ENCODE data around the gene VAV2.

The VAV2 gene

DNA sequence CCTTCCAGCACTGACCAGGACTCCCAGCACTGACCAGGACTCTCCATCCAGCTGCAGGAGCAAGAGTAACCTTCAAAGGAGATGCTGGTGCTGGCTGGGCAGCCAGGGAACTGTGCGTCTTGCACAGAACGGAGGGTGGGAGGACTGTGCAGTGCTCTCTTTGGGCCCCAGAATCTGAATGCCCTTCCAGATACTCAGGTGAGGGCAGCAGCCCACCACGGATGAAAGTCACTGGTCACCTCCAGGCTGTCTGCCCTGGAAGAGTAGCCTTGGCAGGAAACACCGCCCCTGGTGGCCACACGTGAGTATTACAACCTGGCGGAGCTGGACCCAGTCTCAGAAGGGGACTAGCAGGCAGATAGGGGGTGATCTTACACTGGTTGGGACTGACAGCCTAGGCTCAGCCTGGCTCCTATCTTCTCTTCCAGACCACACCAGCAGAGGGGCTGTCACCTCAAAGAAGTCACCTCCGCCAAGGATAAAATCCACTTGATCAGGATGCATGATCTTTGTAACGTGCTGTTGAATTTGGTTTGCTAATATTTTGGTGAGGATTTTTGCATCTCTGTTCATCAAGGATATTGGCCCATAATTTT is 249.2 kb downstream of the VAV2 start:
- peak; percentile 84 for DNase-seq (ENCODE audit: low read depth, low spot score)

DNA sequence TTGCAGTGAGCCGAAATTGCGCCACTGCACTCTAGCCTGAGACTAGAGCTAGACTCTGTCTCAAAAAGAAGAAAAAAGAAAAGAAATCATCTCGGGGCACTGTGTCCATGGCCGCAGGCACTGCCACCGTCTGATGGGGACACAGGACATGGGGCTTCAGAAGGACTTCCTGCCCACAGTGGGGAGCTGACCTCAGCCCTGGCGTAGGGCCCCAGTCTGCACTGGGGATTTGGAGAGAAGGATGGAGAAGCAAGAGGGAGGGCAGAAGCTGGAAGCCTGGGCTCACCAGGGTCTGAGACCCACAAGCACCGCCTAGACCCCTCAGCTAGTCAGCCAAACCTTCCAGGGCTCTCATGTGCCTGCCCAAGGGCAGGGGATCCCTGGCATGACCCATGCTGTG is 249.9 kb downstream of the VAV2 start:
- DNase-seq (ENCODE audit: low read depth, low spot score): no peak

DNA sequence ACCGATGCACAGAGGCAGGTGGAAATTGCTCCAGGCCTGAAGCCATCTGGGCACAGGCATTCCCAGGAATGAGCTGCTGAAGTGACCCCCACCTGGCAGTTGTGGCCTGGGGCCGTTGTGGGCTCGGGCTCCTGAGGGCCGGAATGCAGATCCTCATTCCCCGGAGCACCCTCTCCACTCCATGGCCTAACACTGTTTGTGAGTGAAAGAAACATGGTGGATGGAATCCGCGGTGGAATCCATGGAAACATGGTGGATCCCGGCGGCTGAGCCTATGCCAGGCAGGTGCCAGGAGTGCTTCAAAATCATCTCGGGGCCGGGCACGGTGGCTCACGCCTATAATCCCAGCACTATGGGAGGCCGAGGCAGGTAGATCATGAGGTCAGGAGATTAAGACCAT is 250.4 kb downstream of the VAV2 start:
- no peak for DNase-seq (ENCODE audit: low read depth, low spot score)

DNA sequence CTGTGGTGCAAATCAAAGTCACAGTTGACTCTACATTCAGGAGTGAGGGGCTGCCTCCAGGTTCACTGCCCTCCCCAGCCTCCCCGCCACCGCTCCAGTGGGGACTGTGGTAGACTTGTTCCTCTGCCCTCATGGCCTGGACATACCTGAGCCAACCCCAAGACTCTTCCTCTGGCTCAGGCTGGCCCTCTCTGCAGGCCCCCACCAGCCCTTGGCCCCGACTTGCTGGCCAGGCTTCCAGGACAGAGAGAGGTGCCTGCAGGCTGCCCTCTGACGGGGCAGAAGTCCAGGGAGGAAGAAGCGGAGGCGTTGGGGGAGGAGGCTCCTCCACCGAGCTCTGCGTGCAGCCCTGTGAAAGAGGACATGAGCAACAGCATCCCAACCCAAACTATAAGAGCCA is 251.2 kb downstream of the VAV2 start:
- no peak for DNase-seq (ENCODE audit: low read depth, low spot score)

DNA sequence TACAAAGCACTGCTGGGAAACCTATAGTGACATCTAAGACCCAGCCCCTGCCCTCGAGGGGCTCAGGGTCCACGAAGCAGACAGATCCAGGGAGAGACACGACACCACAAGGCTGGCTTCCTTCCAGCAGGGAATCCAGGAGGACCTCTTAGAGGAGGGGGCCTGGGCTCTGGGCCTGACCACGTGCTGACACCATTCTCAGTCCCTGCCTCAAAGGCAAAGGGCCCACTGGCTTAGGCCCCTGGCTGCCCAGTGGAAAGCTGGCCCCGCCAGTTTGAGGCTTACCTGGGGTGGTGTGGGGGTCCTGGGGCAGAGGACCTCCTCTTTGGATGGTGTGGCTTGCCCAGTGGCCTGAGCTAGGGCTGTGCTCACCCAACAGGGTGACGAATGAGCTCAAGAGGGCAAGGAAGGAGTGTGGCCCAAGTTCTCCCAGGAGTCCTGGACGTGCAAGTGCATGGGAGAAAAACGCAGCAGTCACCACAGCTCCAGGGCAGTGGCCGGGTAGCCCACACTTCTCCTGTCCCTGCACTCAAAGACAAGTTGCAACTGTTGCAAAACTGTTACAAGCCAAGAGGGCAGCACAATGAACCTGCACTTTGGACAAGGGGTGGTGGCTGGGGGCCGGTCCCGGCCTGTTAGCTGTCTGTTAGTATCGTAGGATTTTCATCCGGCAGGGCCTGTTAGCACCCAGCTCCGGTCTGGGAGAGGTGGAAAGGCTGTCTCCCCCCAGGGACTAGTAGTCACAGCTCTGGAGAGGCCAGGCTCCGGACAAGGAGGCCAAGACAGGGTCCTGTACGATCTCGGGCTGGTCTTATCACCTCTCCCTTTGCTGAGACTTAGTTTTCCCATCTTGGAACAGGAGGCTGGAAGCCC is 252.5 kb downstream of the VAV2 start:
- DNase-seq (ENCODE audit: low read depth, low spot score): no peak

DNA sequence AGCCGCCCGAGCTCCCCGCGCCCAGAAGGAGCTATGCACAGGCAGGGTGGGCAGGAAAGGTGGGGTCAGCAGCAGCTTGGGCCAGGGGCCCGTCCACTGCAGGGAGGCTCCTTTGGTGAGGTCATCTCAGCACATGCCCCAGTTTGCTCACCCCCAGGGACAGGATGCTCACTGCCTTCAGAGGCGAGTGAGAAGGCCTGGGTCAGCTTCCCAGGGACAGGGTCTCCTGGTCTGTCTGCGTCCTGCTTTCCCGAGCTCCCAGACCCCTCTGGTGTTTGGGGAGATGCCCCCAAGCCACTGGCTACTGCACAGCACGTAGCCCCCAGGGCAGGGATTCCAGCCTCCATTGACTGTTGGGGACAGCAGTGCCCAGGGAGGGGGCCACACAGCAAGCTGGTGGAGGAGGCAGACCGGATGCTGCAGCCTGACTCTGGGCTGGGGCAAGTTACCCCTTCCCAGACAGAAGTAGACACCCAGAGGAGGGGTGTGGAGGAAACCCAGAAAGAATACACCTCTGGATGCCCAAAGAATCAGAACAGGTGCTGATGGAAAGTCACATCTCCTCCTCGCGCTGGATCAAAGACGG is 253.4 kb downstream of the VAV2 start:
- DNase-seq (ENCODE audit: low read depth, low spot score): no peak

DNA sequence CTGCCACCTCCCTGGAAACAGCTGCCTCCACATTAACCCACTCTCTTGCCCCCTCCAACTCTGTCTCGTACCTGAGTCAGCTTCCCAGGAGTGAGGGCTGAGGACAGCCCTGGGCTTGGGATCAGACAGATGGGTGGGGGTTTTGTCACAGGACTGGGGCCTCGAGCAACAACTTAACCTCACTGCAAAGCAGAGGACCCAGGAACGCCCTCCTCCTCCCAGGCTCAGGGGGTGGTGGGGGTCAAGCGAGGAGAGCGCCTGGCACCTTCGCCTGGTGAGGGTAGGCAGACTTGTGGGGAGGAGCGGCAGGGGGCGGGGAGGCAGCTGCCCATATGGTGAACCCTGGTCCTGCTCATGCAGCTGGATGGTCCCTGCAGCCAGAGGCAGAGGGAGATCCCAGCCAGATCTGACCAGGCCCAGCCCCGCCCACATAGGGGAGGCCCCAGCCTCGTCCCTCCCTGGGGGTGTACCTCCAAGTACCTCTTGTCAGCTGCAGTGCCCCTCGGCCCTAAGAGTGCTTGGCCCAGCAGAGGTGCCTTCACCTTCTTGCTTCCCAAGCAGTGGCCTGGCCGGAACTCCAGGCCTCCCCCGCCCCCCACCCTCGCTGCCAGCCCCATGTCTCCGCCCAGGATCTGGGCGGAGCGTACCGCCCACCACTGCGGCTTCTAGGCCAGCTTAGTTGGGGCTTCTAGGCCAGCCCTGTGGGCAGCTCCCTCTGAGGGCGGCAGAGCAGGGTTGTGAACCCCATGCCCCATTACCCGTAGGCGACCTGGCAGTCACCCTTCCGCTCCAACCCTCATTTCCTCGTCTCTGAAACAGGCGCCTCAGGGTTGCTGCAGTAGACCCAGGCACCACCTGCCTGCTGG is 254.1 kb downstream of the VAV2 start, which contains the start of gene SARDH:
Gene SARDH (minus strand): TSS at position 579 of the 866 bp plus-strand sequence. CDS start 4,179 bp downstream, outside the sequence.
- peak; percentile 55 for DNase-seq (ENCODE audit: low read depth, low spot score)

DNA sequence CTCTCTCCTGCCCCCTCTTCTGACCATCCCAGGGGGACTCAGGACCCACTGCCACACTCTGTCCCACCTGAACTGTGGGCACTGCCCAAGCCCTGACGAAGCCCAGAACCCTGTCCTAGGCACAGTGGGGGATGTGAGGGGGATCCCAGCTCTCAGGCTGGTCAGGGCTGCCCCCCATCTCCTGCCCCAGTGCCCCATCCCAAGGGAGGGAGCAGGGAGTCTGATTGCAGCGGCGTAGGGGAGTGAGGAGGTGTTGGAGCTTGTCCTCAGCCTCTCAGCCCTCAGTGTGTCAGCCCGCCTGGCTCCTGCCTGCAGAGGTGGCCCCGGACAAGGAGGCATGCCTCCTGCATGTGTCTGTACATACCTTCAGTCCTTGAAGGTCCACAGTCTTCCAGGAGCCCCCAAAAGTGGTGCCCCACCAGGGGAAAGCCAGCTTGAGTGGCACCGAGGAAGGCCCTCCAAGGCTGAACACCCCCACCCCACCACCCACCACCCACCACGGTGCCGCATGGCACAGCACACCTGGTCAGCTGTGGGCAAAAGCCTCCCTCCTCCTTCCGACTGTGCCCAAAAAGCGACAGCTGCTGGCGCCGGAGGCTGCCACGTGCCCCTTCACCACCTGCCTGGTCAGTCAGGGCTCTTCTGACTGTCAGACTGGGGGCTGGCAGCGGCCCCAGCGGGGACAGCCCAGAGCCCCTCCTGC is 254.9 kb downstream of the VAV2 start:
- no peak for DNase-seq (ENCODE audit: low read depth, low spot score)

DNA sequence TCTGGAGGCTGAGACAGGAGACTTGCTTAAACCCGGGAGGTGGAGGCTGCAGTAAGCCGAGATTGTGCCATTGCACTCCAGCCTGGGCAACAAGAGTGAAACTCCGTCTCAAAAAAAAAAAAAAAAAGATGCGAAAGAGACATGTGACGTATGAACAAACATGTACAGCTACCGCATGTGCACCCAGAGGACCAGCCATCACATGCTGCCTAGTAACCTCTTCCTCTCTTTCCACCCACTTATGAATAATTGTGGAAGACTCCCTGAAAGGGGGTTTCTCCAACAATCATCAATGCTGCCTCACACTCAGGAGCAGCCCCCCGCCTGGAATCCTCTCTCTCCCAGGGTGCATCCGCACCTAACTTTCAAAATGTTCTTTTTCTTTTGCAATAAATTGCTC is 256.2 kb downstream of the VAV2 start:
- no peak for DNase-seq (ENCODE audit: low read depth, low spot score)

DNA sequence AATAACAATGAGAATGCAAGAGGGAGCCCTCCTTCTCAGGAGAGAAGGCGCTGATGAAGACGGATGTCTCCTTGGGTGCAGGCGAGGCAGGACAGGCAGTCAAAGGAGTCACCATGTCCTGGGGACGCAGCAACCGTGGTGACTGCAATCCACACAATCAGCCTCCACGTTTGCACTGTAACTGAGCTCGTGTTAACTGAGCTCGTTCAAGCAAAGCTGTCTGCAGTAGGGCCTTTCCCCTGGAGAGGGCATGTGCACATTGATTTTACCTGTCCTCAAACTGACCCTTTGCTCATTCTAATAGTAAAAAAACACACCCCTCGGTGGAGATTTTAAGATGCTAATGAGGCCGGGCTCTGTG is 256.7 kb downstream of the VAV2 start:
- no peak for DNase-seq (ENCODE audit: low read depth, low spot score)

DNA sequence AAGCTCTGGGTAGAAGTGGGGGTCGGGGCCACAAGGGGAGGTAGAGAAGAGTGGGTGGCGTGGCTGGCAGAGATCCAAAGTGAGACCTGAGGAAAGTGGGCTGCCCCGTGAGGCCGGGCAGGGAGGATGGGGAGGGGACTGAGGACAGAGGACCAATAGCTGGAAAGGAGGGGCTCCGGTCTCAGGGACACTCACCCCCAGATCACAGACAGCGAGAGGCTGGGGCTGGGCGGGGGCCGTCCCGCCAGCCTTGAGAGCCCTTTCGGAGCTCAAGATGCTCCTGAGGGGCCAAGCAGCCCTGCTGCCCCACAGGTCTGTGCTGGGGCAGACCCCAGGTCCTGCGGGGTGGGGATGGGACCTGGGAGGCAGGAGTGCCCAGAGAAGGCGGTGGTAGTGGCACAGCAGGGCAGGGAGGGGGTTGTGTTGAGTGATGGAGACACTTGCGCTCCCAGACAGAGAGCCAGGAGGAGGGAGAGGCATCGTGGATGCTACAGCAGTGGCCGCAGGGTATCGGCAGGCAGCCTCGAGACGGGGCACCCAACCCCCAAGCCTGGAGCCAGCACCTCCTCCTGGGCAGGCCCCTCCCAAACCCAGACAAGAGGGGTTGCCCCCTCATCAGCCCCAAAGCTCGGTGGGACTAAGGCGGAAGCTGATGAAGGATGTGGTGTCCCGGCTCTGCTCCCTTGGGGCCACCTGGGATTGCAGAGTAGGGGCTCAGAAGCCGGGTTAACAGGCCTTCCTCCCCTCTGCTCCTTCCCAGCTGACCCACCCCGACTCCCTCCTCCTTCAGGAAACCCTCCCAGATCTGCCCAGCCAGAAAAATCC is 257.3 kb downstream of the VAV2 start:
- DNase-seq (ENCODE audit: low read depth, low spot score): no peak

DNA sequence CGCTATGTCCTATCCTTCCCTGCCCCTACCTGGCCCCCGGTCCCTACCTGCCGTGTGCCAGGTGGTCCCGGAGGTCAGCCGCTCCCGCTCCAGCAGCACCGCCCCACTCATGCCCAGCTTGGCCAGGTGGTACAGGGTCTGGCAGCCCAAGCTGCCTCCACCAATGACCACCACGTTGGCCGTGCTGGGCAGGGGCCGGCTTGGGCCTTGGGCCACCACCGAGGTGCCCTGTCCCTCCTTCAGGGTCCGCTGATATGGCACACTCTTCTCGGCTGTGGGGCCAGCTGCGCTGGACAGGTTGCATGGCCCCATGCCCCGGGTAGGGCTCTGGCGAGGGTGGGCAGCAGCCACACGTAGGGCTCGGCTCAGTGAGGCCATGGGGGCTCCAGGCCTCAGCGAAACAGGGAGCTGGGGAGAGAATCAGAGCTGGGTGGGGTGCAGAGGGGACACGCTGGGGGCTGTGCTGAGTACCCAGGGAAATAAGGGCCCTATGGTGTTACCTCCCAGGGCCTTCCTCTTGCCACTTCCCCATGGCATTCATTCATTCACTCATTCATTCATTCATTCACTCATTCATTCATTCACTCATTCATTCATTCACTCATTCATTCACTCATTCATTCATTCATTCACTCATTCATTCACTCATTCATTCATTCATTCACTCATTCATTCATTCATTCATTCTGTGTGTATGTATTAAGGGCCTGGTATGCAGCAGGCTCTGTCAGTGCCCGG is 258.2 kb downstream of the VAV2 start:
- DNase-seq (ENCODE audit: low read depth, low spot score): no peak

DNA sequence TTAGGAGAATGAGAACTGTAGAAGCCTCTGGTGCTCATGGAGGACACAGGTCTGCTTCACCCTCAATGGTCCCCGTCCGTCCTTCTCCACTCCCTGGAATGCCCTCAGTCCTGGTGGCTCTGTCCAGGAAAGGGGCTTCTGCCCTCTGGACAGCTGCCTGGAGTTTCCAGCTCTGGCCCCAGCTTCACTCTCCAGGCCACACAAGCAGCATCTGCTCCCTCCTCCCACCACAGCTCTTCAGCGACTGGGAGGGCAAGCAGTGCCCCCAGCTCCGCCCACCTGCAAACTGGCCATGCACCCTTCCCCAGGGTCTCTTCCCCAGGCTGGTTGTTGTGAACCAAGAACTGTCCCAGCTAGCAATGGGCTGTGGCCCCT is 258.7 kb downstream of the VAV2 start:
- no peak for DNase-seq (ENCODE audit: low read depth, low spot score)

DNA sequence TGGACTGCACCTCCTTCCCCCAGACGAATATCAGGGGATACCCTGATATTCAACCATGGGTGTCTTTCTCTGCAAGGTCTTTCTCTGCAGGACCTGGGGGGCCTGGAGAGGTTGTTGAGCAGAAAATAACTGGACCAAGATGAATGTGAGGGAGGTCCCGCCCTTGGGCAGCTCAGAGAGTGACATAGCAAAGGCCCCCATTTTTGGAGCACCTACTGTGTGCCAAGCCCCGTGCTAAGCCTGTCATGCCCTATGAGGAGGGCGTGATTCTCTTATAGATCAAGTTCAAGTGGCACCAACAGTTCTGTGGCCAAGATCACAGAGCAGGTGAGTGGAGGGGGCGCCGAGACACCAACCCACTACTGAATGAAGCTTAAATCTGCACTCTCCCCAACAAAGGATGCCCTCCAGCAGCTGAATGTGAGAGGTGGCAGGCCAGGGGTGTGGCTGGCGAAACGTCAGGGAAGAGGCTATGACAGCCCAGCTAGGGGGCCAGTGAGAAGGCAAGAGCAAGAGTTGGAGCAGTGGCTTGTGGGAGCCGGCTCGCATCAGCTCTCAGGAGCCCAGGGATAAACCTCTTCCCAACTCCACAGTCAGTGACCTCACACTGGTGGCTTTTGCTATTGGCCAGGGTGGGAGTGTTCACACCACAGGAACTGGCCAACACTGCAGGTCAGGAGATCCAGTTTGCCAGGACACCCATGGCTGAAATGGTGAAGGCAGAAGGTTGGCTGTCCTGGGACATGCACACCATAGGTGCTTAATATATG is 259.3 kb downstream of the VAV2 start:
- no peak for DNase-seq (ENCODE audit: low read depth, low spot score)

DNA sequence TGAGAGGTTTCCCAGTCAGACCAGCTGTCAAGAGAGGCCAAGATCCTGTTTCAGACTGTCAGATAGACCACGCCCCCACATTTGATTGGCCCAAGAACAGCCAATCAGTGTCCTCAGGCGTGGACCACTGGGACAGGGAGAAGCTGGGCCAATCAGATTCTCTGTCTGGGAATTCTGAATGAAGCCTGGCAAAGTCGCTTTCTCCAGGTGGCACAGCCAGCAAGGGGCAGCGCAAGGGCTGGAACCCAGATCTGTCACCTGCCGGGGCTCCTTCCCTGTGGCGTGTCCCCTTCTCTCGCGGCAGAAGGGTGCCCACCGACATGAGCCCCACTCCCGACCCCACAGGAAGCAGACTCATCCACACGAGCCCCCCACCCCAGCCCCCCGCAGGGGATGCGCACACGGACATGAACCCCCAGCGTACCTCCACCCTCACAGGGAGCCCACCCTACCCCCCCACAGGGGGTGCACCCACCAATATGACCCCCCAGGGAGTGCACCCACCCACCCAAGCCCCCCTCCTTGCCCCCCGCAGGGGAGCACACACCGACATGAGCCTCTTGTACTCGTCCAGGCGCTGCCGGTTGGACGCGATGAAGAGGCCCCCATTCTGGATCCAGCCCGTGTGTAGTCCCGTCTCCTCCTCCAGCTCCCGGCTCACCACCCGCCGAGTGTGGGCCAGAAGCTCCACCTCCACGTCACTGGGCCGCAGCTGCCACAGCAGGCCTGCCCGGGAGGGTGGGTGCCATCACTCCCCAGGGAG is 260.1 kb downstream of the VAV2 start:
- peak; percentile 60 for DNase-seq (ENCODE audit: low read depth, low spot score)

DNA sequence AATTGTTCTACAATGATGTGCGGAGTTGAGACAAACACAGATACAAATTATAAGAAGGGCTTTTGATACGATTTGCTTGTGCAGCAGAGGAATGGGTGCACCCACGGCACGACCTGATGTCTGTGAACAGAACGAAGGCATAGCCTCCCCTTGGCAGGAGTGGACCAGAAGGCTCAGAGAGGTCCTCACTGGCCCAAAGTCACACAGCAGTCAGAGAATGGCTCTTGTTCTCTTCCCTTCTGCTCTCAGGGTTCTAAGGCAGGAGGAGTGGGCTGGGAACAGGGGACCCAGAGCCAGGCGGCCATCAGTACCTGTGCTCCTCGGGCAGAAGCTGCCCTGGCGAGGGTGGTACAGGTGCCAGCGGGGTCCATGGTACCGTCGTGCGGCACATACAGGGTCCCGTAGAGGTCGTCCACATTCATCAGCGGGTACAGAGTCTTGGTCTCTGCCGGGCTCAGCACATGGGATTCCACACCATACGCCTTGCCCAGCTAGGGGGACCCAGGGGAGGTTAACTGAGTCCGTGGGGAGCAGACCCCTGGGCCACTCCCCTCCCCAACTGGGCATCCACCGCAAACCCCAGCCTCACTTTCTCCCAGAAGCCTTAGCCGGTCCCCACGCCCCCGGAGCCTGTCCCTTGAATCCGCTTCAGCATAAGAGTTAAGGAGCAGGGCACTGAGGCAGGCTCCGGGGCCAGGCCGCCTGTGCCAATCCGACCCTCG is 261.0 kb downstream of the VAV2 start:
- no peak for DNase-seq (ENCODE audit: low read depth, low spot score)

DNA sequence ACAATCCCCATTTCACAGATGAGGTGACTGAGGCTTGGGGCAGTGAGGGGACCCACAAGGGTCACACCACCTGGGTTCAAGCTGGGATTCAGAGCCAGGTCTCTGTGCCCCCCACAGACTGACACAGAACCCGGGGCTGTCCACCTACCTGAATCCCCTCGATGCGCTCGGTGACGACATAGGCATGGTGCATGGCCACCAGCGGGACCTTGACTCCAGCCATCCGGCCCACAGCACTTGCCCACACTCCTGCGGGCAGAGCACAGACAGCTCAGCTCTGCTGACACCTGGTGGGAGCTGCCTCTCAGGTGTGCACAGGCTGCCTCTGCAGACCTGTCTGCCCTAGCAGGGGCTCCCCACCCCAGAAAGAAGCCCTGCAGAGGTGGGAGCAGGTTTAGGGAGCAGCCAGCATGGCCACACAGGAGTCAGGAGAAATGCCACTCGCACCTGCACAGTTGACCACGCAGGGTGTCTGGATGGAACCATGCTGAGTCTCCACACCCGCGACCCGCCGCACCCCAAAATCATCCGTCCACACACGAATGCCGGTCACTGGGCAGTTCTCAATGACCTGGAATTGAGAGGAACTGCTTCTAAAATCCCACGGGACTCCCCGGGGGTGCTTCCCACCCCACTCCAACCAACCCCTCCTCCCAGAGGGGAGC is 262.4 kb downstream of the VAV2 start:
- no peak for DNase-seq (ENCODE audit: low read depth, low spot score)

Data from astrocyte of the hippocampus (primary cell).